Measurements from ENCODE around the gene HAPLN3.

Gene HAPLN3

GRCh38 chr15:88858934-88859333 is 36.4 kb downstream of the HAPLN3 start:
- no peak for DNase-seq

GRCh38 chr15:88852476-88852875 is 42.9 kb downstream of the HAPLN3 start:
- DNase-seq: no peak

GRCh38 chr15:88849376-88850072 is 45.8 kb downstream of the HAPLN3 start:
- DNase-seq: no peak

GRCh38 chr15:88848203-88848602 is 47.1 kb downstream of the HAPLN3 start:
- DNase-seq: no peak

GRCh38 chr15:88847144-88847543 is 48.2 kb downstream of the HAPLN3 start:
- DNase-seq: no peak

- DNase-seq: no peak
Measured at GRCh38 chr15:88845616-88846015, 49.7 kb downstream of the HAPLN3 start.

DNA sequence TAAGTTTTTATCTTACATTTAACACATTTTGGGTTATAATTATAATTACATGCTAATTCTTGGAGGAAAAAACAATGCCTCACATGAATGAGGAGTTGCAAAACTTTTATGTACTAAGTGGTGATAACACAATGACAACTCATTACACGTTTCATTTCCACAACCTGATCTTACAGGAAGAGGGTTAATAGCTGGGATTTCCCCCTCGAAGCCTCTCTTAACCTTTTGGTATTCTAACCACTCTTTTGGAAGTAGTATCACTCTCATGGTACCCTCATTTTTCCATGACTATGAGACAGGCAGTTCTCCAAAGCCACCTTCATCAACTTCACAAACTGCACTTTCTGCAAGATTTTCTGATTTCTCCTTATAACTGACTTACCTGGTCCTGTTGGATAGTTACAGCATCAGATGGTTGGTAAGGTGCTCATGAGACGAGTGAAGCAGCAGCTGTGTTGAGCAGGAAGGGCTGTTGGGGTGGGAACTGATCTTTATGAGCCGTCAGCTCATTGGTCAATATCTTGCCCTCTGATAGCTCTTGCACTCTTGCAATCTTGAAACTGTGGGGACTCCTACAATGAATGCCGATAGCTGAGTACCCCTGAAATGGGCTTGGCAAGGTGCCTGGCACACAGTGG is 50.5 kb downstream of the HAPLN3 start:
- no peak for DNase-seq

- DNase-seq: no peak
Measured at GRCh38 chr15:88843334-88843733, 52.0 kb downstream of the HAPLN3 start.

- no peak for DNase-seq
Measured at GRCh38 chr15:88842156-88842555, 53.2 kb downstream of the HAPLN3 start.

DNA sequence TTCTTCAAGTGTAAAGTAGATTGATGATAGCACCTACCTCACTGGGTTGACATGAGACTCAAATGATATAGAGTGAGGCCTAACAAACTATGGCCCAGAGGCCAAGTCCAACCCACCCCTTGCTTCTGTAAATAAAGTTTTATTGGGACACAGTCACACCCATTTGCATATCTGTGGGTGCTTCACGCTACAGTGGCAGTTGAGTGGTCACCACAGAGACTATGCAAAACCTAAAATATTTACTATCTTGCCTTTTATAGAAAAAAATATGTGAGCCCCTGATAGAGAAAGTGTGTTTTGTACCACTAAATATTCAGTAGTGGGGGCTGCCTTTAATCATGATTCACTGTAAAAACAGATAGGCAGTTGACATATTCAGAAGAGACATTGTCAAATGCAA is 54.1 kb downstream of the HAPLN3 start:
- DNase-seq: no peak

DNA sequence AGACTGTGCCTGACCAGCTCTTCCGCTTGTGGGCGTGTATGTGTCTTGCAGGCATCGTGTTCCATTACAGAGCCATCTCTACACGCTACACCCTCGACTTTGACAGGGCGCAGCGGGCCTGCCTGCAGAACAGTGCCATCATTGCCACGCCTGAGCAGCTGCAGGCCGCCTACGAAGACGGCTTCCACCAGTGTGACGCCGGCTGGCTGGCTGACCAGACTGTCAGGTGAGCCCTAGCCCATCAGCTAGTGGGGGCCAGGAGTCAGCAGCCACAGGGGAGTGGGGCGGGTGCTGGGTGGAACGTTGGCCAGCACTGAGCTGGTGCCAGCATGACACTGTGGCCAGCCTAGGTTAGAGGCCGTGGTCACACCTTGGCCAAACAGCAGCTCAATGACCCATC is 55.4 kb downstream of the HAPLN3 start:
- no peak for DNase-seq

DNA sequence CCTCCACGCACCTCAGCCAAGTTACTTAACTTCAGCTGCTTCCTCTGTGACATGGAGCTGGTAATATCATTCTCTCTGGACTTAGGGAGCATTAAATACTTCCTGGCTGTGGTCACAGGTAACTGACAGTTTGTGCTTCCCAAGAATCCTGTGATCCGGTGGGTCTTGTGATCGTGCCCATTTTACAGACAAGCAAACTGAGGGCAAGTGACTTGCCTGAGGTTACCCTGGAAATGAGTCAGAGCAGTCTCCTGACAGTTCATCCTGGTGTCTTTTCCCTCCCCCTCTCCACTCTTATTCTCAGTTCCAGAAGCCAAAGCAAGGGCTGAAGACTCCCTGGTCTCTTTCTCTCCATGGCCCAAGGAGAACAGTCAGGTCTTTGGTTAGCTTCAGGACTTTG is 56.2 kb downstream of the HAPLN3 start:
- DNase-seq: no peak

DNA sequence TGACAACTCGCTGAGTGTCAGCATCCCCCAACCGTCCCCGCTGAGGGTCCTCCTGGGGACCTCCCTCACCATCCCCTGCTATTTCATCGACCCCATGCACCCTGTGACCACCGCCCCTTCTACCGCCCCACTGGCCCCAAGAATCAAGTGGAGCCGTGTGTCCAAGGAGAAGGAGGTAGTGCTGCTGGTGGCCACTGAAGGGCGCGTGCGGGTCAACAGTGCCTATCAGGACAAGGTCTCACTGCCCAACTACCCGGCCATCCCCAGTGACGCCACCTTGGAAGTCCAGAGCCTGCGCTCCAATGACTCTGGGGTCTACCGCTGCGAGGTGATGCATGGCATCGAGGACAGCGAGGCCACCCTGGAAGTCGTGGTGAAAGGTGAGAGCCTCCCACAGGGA is 56.7 kb downstream of the HAPLN3 start:
- DNase-seq: no peak

DNA sequence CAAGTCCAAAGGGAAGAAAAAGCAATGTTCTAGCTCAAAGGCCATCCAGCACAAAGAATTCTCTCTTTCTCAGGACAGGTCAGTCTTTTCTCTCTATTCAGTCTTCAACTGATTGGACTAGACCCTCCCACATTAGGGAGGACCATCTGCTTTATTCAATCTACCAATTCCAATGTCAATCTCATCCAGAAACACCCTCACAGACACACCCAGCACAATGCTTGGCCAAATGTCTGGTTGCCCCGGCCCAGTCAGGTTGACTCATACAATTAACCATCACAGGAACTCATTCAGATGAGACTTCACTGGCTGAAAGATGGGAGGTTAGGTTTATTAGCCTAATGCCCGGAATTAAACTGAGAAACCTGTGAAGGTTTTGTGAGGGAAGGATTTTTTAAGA is 59.7 kb downstream of the HAPLN3 start:
- no peak for DNase-seq

DNA sequence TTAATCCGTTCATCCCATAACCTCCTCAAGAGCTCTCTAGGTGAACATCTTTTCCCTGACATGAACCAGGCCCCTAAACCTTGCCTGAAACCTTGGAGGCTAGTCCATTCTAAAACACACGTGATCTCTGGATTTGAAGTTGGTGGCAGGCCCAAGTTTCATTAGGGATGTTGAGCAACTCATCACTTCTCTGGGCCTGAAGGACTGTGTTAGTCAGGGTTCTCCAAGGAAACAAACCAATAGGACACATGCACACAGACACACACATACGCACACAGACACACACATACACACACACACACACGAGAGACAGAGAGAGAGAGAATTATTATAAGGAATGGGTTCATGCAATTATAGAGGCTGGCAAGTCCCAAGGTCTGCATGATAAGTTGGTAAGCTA is 60.2 kb downstream of the HAPLN3 start:
- DNase-seq: peak; percentile 73

DNA sequence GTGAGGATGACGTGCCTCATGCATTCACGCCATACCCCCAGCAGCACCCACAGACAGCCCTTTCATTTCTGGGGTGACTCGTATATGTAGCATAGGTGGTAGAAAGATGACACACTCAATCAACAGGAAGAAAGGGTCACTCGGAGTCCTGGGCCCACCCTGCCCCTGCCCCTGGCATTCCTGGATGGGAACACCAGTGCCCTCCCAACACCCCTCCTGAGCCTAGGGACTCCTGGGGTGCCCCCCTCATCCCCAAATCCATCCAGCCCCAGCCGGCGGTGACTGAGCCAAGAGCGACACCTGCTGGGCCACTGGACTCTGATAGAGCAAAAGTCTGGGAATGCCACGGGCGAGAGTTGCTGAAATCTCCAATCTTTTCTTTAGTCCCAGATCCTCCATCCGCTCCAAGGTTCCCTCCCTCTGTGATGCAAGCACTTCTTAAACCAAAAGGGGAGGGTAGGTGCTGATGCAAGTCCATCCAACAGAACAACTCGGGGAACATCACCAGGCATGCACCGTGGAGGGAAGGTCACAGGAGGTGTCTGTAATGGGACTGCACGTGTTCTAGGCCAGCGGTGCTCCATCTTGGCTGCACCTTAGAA is 61.0 kb downstream of the HAPLN3 start:
- DNase-seq: no peak

GRCh38 chr15:88833731-88834100 is 61.6 kb downstream of the HAPLN3 start:
- no peak for DNase-seq

DNA sequence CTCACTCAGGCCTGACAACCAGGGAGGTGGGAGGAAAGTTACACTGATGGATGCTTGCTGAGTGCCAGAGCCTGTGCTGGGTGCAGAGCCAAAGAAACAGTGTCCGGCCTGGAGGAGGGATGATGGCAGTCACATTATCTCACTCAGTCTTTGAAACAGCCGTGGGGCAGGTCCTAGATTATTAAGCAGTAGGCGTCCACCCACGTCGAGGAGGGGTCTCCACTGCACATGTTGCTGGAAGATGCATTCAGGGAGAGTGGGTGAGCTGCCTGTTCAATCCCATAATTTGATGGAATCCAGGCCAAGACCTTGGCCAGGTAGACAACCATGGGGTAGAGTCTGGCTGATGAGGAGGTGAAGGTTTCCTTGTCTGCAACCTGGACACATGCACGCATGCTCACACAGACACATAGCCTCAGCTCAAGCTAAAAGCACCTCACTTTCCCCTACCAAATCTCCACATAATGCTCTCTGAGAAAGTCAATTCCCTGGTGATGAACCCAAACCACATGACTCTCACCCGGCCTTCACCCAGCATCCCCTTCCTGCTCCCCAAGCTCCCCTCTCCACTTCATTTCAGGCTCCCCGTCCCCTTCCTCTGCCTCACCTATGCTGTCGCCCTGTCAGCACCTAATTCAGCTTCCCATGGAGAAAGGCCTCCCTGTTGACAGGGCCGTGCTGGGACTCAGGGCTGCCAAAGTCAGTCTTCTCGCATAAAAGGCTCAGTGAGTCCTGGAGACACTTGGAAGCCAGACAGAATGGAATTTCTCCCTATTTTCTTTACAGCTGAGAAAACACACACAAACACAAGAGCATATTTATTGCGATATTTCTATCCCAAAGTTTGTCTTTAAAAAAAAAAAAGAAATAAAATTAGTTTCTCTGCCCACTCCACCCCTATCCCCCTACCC is 62.3 kb downstream of the HAPLN3 start:
- no peak for DNase-seq

DNA sequence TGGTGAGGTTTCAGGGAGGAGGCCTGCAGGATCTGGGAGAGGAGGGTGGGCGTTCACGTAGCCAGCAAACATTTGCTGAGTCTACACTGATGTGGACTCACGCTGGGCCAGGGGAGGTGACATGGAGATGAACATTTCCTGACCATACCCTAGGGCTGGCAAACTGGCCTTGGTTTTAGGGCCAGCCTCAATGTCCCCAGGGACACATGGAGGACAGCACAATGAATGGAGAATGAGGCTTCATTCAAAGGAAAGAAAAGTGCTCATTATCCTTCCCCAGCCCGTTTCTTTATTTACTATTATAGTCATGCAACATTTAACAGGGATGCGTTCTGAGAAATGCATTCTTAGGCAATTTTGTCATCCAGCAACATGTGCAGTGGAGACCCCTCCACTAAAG is 65.3 kb downstream of the HAPLN3 start:
- no peak for DNase-seq

DNA sequence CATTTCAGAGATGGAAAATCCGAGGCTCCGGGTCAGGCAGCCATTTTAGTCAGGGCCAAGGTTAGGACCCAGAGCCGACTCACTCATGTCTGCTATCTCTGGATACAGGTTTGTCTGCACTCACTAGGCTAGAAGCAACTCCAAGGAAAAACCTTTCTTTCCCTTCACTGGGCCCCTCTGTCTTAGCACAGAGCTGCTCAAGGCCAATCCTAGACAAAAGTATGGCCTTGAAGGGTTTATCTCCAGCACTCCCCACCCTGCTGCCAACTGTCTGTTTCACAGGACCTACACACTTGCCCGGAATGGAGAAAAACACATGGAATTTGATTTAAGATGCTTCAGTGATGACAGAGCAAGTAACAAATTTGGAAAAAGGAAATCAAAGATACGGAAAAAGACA is 66.6 kb downstream of the HAPLN3 start:
- no peak for DNase-seq

All from MV-4-11 (cell line).